AG04449 (cell line): ENCODE measurements around the gene PELI2.
A peak's percentile ranks its signal among the peaks of the same experiment; 100 is the strongest.

Experiments
- CTCF ChIA-PET: fragments of 350-600 bp; formaldehyde crosslinking; extraction: SDS; loops from one replicate; lab custom pipeline; 2021; ENCODE audit warnings: antibody characterized with exemption; lab: Yijun Ruan, JAX
- POLR2A ChIA-PET: fragments of 400-600, 350-600 bp; formaldehyde crosslinking; extraction: SDS; loops from one replicate; lab custom pipeline; 2020; ENCODE audit warnings: antibody characterized with exemption, inconsistent platforms; lab: Yijun Ruan, JAX
- DNase-seq: peaks from one replicate; pipeline ENCODE4 v3.0.0-alpha.2; 2010; ENCODE audit warnings: low read depth, low spot score
- H3K4me3 ChIP-seq: 2 replicates; pipeline ENCODE4 v1.5.1; 2011; ENCODE audit warnings: low read depth, mild to moderate bottlenecking, control low read depth, low read length
- CTCF ChIP-seq: IDR thresholded peaks from one replicate; pipeline ENCODE4 v1.5.1; 2011; ENCODE audit warnings: mild to moderate bottlenecking, moderate library complexity, low read length, control low read depth, inconsistent platforms; ENCODE audit not compliant: insufficient read depth; ENCODE audit errors: missing control alignments

Gene PELI2

GRCh38 chr14:56117765-56118610, at the start of gene PELI2:
Gene PELI2 (plus strand): TSS chr14:56118411. CDS start chr14:56118661, 250 bp downstream.
- ChIA-PET CTCF (interaction anchor here (0.7 to 4.2 kb wide), 10 partner anchors 9 to 384 kb away, joined by 3 to 16 read pairs (median 4); no protein-coding TSS in a partner anchor), POLR2A (no interaction called here)
- H3K4me3 ChIP-seq: peak within 1 kb of the TSS; percentile 68
- peak; percentile 62 for TF ChIP-seq CTCF
- no peak for DNase-seq

- CTCF ChIA-PET: no interaction called here
- POLR2A ChIA-PET: no interaction called here
- no peak for DNase-seq
- H3K4me3 ChIP-seq: no peak overlapping the region
- TF ChIP-seq CTCF: no peak
Observed at GRCh38 chr14:56073799-56074198, 44.4 kb upstream of the PELI2 start.

GRCh38 chr14:56075301-56075700, 42.9 kb upstream of the PELI2 start:
- DNase-seq: no peak
- no peak for TF ChIP-seq CTCF
- POLR2A ChIA-PET: interaction anchor here (0.6 kb wide), 1 partner anchor 19 kb away, joined by 3 read pairs; no protein-coding TSS in a partner anchor
- CTCF ChIA-PET: no interaction called here
- H3K4me3 ChIP-seq: no peak overlapping the region

- no peak overlapping the region for H3K4me3 ChIP-seq
- TF ChIP-seq CTCF: no peak
- DNase-seq: no peak
- CTCF ChIA-PET: interaction anchor here (1.5 kb wide), 1 partner anchor 18 kb away, joined by 5 read pairs; no protein-coding TSS in a partner anchor
- POLR2A ChIA-PET: no interaction called here
Observed at GRCh38 chr14:56081139-56081538, 37.1 kb upstream of the PELI2 start.

GRCh38 chr14:56082880-56083279, 35.3 kb upstream of the PELI2 start:
- POLR2A ChIA-PET: no interaction called here
- CTCF ChIA-PET: interaction anchor here (0.6 to 1.5 kb wide), 4 partner anchors 12 to 1594 kb away, joined by 3 to 5 read pairs (median 4); no protein-coding TSS in a partner anchor
- no peak overlapping the region for H3K4me3 ChIP-seq
- no peak for DNase-seq
- TF ChIP-seq CTCF: no peak

GRCh38 chr14:56085471-56085870, 32.7 kb upstream of the PELI2 start:
- POLR2A ChIA-PET: no interaction called here
- CTCF ChIA-PET: no interaction called here
- TF ChIP-seq CTCF: no peak
- DNase-seq: no peak
- H3K4me3 ChIP-seq: no peak overlapping the region
